ENCODE measurements around the gene FARP1.

Gene FARP1

GRCh38 chr13:98476538-98476966 lies 333.7 kb downstream of the FARP1 start:
- peak in 2 of 56 donors; percentile 21 to 26 for DNase-seq

DNA sequence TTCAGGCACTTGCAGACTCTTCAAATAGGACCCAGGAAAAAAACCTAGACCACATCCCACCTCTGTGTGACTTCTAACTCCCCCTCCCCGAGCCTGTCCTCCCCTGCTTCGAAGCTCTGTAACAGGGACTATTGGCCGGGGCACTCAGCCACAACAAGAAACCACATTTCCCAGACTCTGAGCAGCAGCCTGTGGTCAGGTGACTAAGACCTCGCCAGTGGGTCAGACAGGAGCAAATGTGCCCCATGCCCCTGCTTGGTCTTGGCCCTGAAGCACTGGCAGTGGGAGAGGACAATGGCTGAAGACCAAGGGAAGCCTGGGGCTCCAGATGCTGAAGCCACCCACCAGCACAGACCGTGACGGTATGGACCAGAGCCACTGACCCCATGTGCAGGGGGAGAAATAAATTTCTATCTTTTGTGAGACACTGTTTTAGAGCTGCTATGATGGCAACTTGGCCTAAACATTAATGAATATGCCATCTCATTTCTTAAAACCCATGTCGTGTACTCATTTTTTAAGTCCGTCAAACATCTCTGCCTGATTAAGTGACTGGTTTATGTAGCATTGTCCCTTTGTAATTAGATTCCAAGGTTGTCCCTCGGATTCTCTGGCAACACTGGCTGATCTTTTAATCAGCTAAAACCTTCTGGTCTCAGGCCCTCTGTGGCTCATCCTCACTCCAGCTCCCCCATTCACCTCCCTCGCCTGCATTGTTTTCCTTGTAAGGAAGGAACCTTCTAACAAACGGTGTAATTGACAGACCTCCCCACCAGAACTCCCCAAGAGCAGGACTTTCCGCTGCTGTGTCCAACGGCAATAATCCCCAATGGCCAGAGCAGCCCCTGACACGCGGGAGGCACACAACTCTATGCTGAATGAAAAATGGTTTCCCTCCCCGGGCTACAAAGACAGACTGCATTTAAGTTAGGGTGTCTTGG lies 335.6 kb downstream of the FARP1 start:
- DNase-seq: no peak

DNA sequence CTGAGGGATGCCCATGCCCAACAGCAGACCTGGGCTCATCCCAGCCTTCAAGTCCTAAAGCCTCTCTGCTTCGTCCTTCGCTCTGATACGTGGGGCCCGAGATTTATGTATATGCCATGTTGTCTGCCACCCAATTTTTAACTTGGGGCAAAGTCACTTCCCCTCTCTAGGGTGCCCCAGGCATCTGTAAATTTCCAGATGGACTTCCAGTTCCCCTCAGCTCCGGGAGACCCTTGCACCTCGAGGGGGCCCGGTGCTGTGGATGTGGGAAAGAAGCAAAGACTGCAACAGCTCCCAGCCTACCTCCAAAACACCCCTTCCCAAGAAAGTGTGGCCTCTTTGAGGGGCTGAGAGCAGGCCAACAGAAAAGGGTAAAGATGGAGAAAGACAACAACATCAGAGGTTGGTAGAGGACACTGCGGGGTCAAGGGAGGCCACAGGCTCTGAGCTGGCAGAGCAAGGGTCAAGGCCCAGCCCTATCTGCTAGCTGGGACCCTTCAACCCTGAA lies 336.7 kb downstream of the FARP1 start:
- DNase-seq: no peak

DNA sequence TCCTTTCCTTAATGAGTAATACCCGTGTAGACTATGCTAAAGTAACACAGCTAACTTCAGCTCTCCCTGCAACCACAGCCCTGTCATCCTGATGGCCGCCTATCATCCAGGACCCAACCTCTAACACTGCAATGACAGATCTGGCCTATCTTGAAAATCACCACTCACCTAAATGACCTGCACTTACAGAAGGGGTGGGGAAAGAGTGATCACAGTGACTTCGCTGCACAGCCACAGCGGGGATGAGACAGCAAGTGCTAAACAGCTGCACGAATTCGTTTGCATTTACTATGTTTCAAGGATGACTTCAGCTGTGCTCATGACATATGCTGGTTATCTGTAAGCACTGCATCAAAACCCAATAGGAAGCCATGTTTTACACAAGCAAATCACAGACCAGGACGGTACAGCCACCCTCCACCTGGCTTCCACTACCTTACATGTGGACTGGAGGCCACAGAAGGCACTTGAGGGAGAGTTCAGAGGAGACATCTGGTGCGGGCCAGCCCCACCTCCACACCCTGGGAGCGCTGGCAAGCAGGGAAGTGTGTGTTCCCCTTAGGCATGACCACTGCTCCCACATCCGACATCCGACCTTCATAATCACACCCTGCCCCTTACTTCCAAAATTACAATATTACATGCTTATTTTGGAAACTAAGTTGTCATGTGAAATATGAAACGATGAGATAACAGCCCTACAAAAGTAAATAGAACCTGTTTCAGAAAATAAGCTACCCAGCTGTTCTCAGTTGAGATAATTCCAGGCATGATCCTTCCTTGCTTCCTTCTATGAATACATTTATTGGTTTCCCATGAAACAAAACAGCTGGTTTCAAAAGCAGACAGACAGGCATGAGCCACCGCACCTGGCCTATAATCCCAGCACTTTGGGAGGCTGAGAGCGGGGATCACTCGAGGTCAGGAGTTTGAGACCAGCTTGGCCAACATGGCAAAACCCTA lies 338.3 kb downstream of the FARP1 start:
- no peak for DNase-seq

GRCh38 chr13:98482476-98483444 lies 339.9 kb downstream of the FARP1 start:
- DNase-seq: peak in 43 of 56 donors; percentile 11 to 76 (median 42)

GRCh38 chr13:98483601-98484288 lies 340.9 kb downstream of the FARP1 start:
- DNase-seq: no peak

GRCh38 chr13:98484289-98485219 lies 341.7 kb downstream of the FARP1 start:
- DNase-seq: peak in 1 of 56 donors; percentile 21

- DNase-seq: no peak
These were observed 342.7 kb downstream of the FARP1 start for GRCh38 chr13:98485561-98485960.

DNA sequence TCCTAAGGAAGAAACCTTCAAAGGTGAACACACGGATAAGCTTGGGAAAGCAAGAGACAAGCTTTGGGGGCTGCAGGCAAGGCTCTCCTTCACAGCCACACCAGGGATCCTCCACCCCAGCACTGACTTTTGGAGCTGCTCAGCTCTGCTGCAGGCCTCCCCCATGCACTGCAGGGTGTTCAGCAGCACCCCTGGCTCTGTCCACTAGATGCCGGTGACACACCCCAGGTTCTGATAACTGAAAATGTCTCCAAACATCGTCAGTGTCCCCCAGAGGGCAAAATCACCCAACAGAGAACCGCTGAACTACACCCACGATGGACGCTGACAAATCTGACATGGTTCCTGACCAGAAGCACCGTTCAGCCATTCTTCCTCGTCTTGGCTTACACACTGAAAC lies 343.5 kb downstream of the FARP1 start:
- no peak for DNase-seq

- no peak for DNase-seq
These were observed 344.1 kb downstream of the FARP1 start for GRCh38 chr13:98487016-98487415.

DNA sequence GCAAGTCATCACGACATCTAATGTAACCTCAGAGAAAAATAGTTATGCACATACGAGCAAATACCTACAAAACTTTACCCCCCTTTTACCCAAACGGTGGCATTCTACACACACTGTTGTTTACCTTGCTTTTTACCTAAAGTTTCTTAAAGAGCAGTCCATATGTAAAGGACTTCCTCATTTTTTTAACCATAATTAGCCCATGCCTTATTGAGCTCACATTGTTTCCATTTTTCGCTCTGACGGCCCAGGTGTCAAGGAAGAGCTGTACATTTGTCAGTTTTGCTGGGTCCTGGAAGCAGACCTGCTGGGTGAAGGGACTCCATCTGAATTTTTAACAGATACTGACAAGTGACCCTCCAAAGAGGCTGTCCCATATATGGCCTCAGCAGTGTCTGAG lies 344.6 kb downstream of the FARP1 start:
- no peak for DNase-seq

DNA sequence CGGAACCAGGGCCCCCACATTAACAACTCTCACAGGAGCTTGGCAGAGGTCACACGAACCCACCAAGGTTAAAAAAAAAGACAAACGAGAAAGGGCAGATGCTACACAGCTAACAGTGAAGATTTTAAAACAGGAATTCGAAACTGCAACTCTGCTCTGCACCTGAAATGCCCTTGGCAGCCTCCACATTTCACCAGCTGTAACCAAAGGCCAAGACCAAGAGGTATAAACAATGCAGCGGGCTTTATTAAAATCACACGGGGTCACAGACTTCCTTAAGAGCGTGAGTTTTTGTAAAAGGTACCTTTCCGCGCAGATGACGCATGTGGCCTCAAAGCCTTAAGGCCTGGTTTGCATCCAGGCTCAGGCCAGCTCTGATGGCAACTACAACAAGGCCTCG lies 345.8 kb downstream of the FARP1 start:
- DNase-seq: no peak

DNA sequence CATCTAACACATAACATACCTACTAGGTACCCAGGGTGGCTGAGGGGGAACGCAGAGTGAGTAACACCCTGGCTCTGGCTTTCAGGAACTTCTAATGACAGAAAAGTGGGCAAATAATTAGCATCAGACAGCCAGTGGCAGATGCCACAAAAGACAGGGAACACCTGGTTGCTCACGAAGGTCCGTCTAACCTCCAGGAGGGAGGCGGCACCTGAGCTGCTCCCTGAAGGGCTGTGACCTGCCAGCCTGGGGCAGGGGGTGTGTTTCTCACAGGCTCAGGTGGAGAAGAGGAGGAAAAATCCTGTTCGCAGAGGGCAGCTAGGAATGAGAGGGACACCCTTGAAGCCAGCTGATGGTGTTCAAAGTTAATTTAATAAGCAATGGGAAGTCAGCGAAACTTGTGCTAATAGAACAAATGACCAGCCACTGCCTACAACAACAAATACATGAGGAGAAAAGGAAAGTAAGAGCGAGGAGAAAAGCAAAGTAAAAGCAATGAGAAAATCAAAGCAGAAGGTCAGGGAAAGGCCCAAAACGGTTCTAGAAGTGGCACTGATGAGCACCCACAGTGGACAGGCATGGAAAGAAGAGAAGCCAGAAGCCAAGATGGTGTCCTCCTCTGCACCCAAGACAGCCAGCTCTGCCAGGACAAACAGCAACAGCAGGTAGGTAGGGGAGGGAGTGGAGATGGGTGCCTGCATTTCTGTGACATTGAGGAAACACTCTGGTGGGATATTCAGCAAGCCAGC lies 346.7 kb downstream of the FARP1 start:
- no peak for DNase-seq

DNA sequence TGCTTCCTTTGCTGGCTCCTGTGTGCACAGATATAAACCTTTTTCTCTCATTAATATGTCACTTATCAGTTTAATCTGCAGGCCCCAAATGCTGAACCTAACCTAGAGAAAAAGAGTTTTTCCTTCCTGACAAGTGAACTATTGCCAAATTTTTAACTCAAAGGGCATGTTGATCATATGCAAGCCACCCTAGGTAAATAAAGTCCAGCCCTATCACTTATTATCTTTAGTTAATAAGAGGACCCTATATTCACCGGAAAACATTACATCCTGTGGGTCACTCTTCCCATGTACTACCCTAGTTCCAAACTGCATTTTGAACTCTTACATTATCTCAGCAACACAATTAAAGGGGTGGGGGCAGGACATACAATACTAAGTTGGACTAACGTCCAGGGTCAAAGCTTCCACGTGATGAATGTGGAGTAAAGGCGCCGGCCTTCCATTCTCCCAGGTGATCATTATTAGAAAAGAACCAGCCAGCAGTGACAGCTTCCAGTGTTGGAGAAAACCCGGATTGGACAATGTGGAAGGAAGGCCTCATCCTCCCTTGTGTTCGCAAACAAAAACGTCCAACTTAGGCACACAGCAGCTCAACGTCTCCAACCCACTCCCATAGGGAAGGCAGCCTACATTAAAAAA lies 347.4 kb downstream of the FARP1 start:
- no peak for DNase-seq

DNA sequence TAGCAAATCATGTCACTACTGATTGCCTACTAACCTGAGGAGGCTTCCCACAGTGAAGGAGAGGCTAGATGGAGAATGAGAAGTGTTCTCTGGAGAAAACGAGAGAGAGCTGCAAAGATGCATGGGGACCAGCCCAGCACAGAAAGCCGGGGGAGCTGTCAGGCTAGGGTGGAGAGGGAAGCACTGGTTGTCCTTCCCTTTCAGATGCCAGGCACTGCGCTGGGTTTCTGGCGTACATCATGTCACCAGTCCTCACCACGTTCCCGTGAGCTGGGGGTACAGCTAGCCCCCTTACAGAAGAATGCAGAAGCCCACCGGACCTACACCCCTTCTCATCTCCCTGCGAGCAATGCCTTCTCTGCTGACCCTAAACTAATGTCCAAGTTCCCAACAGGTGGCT lies 348.0 kb downstream of the FARP1 start:
- DNase-seq: no peak

DNA sequence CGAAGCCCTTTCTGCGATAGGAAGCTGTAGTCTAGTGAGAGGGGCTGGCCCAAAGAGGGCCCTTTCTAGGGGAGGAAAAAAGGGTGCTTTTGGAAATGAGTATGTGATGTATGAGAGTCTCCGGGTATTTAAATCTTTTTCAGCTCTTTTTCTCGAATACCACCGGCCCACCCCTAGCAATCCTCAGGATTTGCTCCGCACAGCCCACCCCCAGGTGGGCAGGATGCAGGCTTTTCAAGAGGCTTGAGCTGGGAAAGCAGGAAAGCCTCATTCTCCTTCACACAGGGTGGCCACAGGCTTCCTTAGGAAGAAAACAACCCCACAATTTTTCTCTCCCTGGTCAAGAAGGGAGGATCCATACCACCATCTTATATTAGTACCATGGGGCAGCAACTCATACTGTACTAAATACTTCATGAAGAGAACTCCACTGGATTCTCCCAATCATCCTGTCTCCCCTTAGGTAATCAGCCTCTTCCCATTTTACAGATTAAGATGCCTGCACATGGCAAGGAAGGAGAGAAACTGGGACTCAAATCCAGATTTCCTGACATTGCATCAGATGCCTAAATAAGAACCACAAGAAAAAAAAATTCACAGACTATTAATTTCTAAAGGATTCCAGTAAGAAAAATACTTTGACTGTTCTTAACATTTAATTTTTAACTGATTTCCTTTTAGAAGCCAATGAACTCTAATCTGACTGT lies 349.6 kb downstream of the FARP1 start:
- DNase-seq: no peak
